Lung (tissue), 12 donors: ENCODE measurements around the gene USH2A. TPM values are rescaled to one million over a fixed set of nuclear protein-coding genes. Genes with fewer than 3 reads are reported as not detected.

Experiments used
- ATAC-seq: fragments of 200-7000 bp; cut with Tn5 transposase; one replicate; pipeline ENCODE4 v1.9.1; 2020; ENCODE audit warnings: moderate number of reproducible peaks; ENCODE audit not compliant: insufficient read depth, low FRiP score
- DNase-seq, 3 donors: peaks; one replicate each; pipeline ENCODE4 v3.0.0-alpha.2; 2013 to 2017
- H3K27ac ChIP-seq, 2 donors: one replicate each; pipeline ENCODE4 v1.5.1; 2013; ENCODE audit warnings: mild to moderate bottlenecking in 2 of 2, moderate library complexity in 2 of 2, control low read depth in 1 of 2, inconsistent platforms in 1 of 2, low read depth in 1 of 2, low read length in 1 of 2
- H3K27me3 ChIP-seq, 3 donors: one replicate each; pipeline ENCODE4 v1.5.1; 2013; ENCODE audit warnings: low read length in 2 of 3; ENCODE audit not compliant: control insufficient read depth in 3 of 3, insufficient read depth in 3 of 3
- H3K36me3 ChIP-seq, 4 donors: one replicate each; pipeline ENCODE4 v1.5.1; 2013; ENCODE audit warnings: low read length in 4 of 4, mild to moderate bottlenecking in 1 of 4, moderate library complexity in 1 of 4; ENCODE audit not compliant: control insufficient read depth in 4 of 4, insufficient read depth in 4 of 4
- H3K4me1 ChIP-seq, 5 donors: one replicate each; pipeline ENCODE4 v1.5.1; 2013; ENCODE audit warnings: low read length in 5 of 5, mild to moderate bottlenecking in 2 of 5, moderate library complexity in 1 of 5; ENCODE audit not compliant: control insufficient read depth in 5 of 5, insufficient read depth in 5 of 5
- H3K4me3 ChIP-seq: one replicate; pipeline ENCODE4 v1.5.1; 2013; ENCODE audit warnings: mild to moderate bottlenecking, control low read depth, moderate library complexity
- H3K9ac ChIP-seq, 2 donors: one replicate each; pipeline ENCODE4 v1.5.1; 2013; ENCODE audit warnings: low read length in 2 of 2, control low read depth in 1 of 2; ENCODE audit not compliant: insufficient read depth in 1 of 2
- H3K9me3 ChIP-seq, 4 donors: one replicate each; pipeline ENCODE4 v1.5.1; 2013; ENCODE audit warnings: low read length in 3 of 4, mild to moderate bottlenecking in 1 of 4, moderate library complexity in 1 of 4; ENCODE audit not compliant: control insufficient read depth in 4 of 4, insufficient read depth in 3 of 4
- CTCF ChIP-seq: IDR thresholded peaks from 2 replicates; pipeline ENCODE4 v1.5.1; 2012; ENCODE audit warnings: mild to moderate bottlenecking; ENCODE audit errors: control extremely low read depth, extremely low read depth
- WGBS, 2 donors: extraction: QIAGEN DNeasy Blood & Tissue Kit; methylation state at CpG; one replicate each; pipeline ENCODE4 v1.1.7; 2013; 5-methylcytosine and 5-hydroxymethylcytosine counted together
- polyA plus RNA-seq, 2 donors: library from polyadenylated mRNA; stranded (reverse); fragments of 200-250 nt; gene quantifications; one replicate each; pipeline ENCODE4 v1.2.1, GENCODE V29; 2013
- total RNA-seq, 2 donors: library from RNA; depleted of rRNA in 1 of 2; stranded (reverse); fragments of >200 nt in 1 of 2; gene quantifications; one replicate each; pipeline ENCODE4 v1.2.1, GENCODE V29; 2014 to 2021
- donor health status: control.
- donor health status: control.
- donor health status: Bipolar disorder and iron deficiency.
- donor health status: healthy.
- donor health status: DM: yes; HTN: yes; CAD: no.

The USH2A gene
- total and polyA plus RNA-seq, 4 donors, result under 0.01 to 0.11 TPM; not detected in 2

DNA sequence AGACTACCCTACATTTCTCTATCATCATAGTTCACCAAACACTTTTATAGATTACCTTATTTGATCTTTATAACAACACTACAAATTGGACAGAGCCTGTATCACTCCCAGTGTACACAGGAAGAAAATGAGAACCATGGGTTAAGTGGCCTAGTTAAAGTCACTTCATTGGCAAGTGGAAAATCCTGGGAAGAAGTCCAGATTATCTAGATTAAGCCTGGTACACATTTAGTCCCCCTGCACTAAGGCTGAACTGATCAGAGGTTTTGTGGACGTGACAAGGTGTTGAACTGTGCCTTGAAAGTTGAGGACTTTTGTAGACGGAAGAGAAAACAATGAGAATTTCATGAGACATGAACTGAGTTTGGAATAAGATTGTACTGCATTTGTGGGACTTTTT is 7.5 kb upstream of the USH2A start:
- WGBS, 2 donors, result 67 to 83% methylated on average over 2 of the region's 2 CpGs
- ATAC-seq (no peak), DNase-seq (no peak)
- Histone ChIP-seq H3K4me3 (no peak overlapping the region), H3K27ac (no peak overlapping the region), H3K27me3 (no peaks in the 10 kb centered on the region), H3K36me3 (no peaks in the 10 kb centered on the region), H3K4me1 (no peaks in the 10 kb centered on the region), H3K9ac (no peak overlapping the region), H3K9me3 (peaks cover 0 to 3% (median 0%) of the 10 kb centered on the region in 4 donors)
- TF ChIP-seq CTCF, result no peak

- Histone ChIP-seq H3K9me3 (no peaks in the 10 kb centered on the region), H3K27ac (no peak overlapping the region), H3K4me1 (no peaks in the 10 kb centered on the region), H3K4me3 (no peak overlapping the region), H3K27me3 (no peaks in the 10 kb centered on the region), H3K36me3 (no peaks in the 10 kb centered on the region), H3K9ac (no peak overlapping the region)
- 61 to 73% methylated on average over 5 of the region's 5 CpGs for WGBS, 2 donors
- DNase-seq (peak in 1 of 3 donors; percentile 1), ATAC-seq (no peak)
- no peak for TF ChIP-seq CTCF
Measured at GRCh38 chr1:216425577-216425976, 2.3 kb upstream of the USH2A start.

- Histone ChIP-seq H3K9me3 (no peaks in the 10 kb centered on the region), H3K9ac (no peak overlapping the region), H3K27ac (no peak overlapping the region), H3K4me1 (no peaks in the 10 kb centered on the region), H3K4me3 (no peak overlapping the region), H3K27me3 (no peaks in the 10 kb centered on the region), H3K36me3 (no peaks in the 10 kb centered on the region)
- 50 to 73% methylated on average over 1 of the region's 1 CpG for WGBS, 2 donors
- no peak for ATAC-seq
- peak in 2 of 3 donors; percentile 6 to 16 for DNase-seq
- TF ChIP-seq CTCF, result no peak
Measured at GRCh38 chr1:216420746-216421145, 2.5 kb downstream of the USH2A start.

- TF ChIP-seq CTCF, result no peak
- no peaks in the 10 kb centered on the region for H3K9me3 ChIP-seq
- no peaks in the 10 kb centered on the region for H3K36me3 ChIP-seq
- WGBS, 2 donors, result 29 to 47% methylated on average over 2 of the region's 2 CpGs
- no peak overlapping the region for H3K4me3 ChIP-seq
- ATAC-seq (no peak), DNase-seq (no peak)
- H3K9ac ChIP-seq, result no peak overlapping the region
- no peaks in the 10 kb centered on the region for H3K4me1 ChIP-seq
- H3K27me3 ChIP-seq, result no peaks in the 10 kb centered on the region
- no peak overlapping the region for H3K27ac ChIP-seq
Measured at GRCh38 chr1:216420263-216420662, 3.0 kb downstream of the USH2A start.
